Spleen (tissue), 7 donors: ENCODE results near the gene RFC2.
"Not testable (repeated sequence)": the region's sequence is repeated elsewhere in the genome, so short reads cannot be mapped to it uniquely, and the experiment has no call there.

Experiments used
- POLR2A ChIP-seq, 3 donors: fragments of 450-650 bp; IDR thresholded peaks; one replicate each; pipeline ENCODE4 v1.5.1; 2017; ENCODE audit warnings: antibody characterized with exemption in 3 of 3, mild to moderate bottlenecking in 1 of 3
- POLR2AphosphoS5 ChIP-seq, 3 donors: sonication (generic); formaldehyde crosslinking; IDR thresholded peaks; one replicate each; pipeline ENCODE4 v1.5.1; 2017; ENCODE audit warnings: antibody characterized with exemption in 3 of 3
- TF ChIP-seq, protein P1 (sequence below), 11 experiments: fragments of 200-600 bp in 7 of 11; fragments of 450-650 bp in 4 of 11; sonication (generic) in 4 of 11; IDR thresholded peaks in 8 of 11; conservative IDR thresholded peaks in 3 of 11; 1 replicate in 7 of 11; 2 replicates in 4 of 11; pipeline versions ENCODE4 v1.4.0 to v1.8.0; 2016 to 2021; ENCODE audit warnings: antibody characterized with exemption in 11 of 11, inconsistent platforms in 4 of 11, mild to moderate bottlenecking in 1 of 11
- donor health status: DM: no; HTN: no; CAD: no; lungs with moderate emphysema.
- donor health status: DM: no; HTN: no; CAD: no.
- donor health status: DM: no; HTN: no; CAD: no.

DNA sequence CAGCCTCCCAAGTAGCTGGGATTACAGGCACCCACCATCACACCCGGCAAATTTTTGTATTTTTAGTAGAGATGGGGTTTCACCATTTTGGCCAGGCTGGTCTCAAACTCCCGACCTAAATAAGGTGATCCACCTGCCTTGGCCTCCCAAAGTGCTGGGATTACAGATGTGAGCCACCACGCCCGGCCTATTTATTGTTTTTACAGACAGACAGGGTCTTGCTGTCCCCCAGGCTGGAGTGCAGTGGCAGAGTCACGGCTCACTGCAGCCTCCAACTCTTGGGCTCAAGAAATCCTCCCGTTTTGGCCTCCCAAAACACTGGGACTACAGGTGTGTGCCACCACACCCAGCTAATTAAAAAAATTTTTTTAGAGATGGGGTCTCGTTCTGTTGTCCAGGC lies 46.0 kb downstream of the RFC2 start:
- TF ChIP-seq, protein P1, sequence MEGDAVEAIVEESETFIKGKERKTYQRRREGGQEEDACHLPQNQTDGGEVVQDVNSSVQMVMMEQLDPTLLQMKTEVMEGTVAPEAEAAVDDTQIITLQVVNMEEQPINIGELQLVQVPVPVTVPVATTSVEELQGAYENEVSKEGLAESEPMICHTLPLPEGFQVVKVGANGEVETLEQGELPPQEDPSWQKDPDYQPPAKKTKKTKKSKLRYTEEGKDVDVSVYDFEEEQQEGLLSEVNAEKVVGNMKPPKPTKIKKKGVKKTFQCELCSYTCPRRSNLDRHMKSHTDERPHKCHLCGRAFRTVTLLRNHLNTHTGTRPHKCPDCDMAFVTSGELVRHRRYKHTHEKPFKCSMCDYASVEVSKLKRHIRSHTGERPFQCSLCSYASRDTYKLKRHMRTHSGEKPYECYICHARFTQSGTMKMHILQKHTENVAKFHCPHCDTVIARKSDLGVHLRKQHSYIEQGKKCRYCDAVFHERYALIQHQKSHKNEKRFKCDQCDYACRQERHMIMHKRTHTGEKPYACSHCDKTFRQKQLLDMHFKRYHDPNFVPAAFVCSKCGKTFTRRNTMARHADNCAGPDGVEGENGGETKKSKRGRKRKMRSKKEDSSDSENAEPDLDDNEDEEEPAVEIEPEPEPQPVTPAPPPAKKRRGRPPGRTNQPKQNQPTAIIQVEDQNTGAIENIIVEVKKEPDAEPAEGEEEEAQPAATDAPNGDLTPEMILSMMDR (IDR thresholded peaks at IDR 0.05 in 8 of 11, conservative IDR thresholded peaks at IDR 0.05 in 3 of 11) = not testable (repeated sequence)
- not testable (repeated sequence) for TF ChIP-seq POLR2A, POLR2AphosphoS5 (IDR thresholded peaks at IDR 0.05)
